ENCODE results near the gene TRPM1.

GRCh38 chr15:30990446-30991254 lies 110.9 kb downstream of the TRPM1 start:
- TF ChIP-seq CTCF (IDR thresholded peaks at IDR 0.05): no peak
- no peak for TF ChIP-seq POLR2A (IDR thresholded peaks at IDR 0.05)
